ENCODE results near the gene DOCK4.

Gene DOCK4

DNA sequence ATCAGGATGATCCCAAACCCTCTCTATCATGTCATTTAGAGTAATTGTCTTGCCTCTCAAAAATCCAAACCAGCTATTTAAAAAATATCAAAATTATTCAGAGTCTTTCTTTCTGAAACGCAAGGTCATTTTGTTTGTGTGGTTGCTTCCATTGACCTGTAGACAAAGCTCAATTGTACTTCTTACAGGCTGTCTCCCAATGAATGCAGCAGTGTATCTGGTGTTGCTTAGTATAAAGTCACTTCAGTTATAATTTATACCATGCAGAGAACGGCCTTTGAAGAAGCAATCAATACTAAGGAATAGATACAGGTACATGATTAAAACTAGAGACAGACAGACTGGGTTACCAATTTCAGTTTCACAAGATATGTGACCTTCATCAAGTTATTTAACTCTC lies 80.9 kb downstream of the DOCK4 start:
- Mint-ChIP-seq H3K4me3 (no peak overlapping the region), H3K4me1 (ENCODE audit: low read depth in 2 of 2) (no peaks in the 10 kb centered on the region), H3K27ac (no peak overlapping the region), H3K27me3 (peaks cover 5 to 22% of the 10 kb centered on the region in 2 donors), H3K9me3 (no peaks in the 10 kb centered on the region), H3K36me3 (ENCODE audit: insufficient read depth) (no peaks in the 10 kb centered on the region)
- DNase-seq (no peak), ATAC-seq (replicated peaks) (no peak)

DNA sequence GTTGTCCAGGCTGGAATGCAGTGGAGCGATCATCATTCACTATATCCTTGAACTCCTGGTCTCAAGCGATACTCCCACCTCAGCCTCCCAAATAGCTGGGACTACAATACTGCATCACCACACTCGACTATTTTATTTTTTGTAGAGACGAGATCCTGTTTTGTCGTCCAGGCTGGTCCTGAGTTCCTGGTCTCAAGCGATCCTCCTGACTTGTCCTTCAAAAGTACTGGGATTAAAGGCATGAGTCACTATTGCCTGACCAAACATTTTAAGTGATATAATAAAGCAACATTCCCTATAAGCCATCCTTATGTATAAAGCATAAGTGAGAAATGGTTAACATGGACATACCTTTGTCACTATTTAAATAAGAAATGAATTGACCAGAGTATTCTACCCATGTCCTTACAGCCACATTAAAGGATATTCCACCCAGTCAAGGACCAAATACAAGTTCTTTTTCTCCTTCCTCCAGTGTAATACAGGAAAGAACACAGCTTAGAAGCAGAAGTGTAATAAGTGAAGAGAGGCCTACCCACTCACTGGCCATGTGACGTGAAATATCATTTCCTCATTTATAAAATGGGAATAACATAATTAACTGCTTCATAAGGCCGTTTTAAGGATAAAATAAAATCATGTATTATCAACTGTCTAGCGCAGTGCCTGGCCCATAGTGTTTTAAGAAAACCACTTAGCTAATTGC lies 82.0 kb downstream of the DOCK4 start:
- Mint-ChIP-seq H3K36me3 (ENCODE audit: insufficient read depth) (no peaks in the 10 kb centered on the region), H3K4me3 (no peak overlapping the region), H3K27ac (no peak overlapping the region), H3K9me3 (no peaks in the 10 kb centered on the region), H3K4me1 (ENCODE audit: low read depth in 2 of 2) (no peaks in the 10 kb centered on the region), H3K27me3 (peaks cover 1 to 15% of the 10 kb centered on the region in 2 donors)
- no peak for DNase-seq
- ATAC-seq (replicated peaks), result no peak

DNA sequence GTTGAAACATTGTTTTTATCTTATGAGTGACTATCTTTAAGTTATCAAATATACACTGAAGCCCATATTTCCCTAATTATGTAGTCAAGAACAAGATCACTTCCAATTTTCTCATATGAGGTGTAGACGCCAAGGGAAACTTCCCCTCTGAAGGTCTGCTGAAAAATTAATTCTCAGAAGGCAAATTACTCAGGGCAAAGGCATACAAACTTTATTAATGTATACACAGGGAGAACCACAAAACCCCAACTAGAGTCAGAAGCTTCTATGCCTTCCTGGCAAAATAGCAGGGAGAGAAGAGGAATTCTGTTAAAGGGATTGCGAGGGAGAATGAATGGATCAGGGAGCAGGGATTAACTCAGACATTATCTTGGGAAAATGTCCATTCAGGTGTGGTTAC lies 83.4 kb downstream of the DOCK4 start:
- DNase-seq (no peak), ATAC-seq (replicated peaks) (no peak)
- Mint-ChIP-seq H3K4me1 (ENCODE audit: low read depth in 2 of 2) (no peaks in the 10 kb centered on the region), H3K27ac (no peak overlapping the region), H3K36me3 (ENCODE audit: insufficient read depth) (no peaks in the 10 kb centered on the region), H3K27me3 (peaks cover 8 to 26% of the 10 kb centered on the region in 2 donors), H3K4me3 (no peak overlapping the region), H3K9me3 (no peaks in the 10 kb centered on the region)

DNA sequence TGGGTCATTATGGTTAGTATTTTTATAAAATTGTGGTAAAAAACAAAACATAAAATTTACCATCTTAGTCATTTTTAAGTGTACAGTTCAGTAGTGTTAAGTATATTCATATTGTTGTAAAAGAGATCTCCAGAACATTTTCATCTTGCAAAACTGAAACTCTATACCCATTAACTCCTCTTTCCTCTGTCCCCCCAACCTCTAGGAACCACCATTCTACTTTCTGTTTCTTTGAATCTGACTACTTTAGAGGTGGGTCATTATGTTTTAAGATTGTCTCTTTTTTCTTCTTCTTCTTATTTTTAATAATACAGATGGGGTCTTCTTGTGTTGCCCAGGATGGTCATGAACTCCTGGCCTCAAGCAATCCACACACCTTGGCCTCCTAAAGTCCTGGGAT lies 84.1 kb downstream of the DOCK4 start:
- Mint-ChIP-seq H3K4me3 (no peak overlapping the region), H3K27me3 (peaks cover 15 to 32% of the 10 kb centered on the region in 2 donors), H3K36me3 (ENCODE audit: insufficient read depth) (no peaks in the 10 kb centered on the region), H3K4me1 (ENCODE audit: low read depth in 2 of 2) (no peaks in the 10 kb centered on the region), H3K9me3 (no peaks in the 10 kb centered on the region), H3K27ac (no peak overlapping the region)
- no peak for DNase-seq
- ATAC-seq (replicated peaks), result no peak

DNA sequence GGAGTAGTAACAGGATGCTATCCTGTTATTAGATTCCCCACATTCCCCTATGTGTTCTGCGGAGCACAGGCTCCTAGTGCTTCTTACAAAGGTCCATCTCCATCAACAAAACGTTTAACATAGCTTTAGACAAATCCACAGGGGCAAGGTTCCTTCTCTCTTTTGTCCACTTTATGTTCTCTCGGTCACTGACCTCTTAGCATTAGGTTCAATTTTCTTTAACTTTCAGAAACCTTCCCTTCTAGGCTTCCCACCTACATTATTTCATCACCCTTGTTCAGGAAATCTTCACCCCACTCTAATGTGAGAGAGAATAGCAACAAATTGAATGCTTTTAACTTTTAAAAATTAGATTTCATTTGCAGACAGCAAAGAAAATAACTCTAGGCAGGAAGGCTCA lies 84.9 kb downstream of the DOCK4 start:
- Mint-ChIP-seq H3K4me1 (ENCODE audit: low read depth in 2 of 2) (no peaks in the 10 kb centered on the region), H3K27ac (no peak overlapping the region), H3K36me3 (ENCODE audit: insufficient read depth) (no peaks in the 10 kb centered on the region), H3K4me3 (no peak overlapping the region), H3K9me3 (no peaks in the 10 kb centered on the region), H3K27me3 (peaks cover 16 to 32% of the 10 kb centered on the region in 2 donors)
- ATAC-seq (replicated peaks), result no peak
- DNase-seq, result no peak

DNA sequence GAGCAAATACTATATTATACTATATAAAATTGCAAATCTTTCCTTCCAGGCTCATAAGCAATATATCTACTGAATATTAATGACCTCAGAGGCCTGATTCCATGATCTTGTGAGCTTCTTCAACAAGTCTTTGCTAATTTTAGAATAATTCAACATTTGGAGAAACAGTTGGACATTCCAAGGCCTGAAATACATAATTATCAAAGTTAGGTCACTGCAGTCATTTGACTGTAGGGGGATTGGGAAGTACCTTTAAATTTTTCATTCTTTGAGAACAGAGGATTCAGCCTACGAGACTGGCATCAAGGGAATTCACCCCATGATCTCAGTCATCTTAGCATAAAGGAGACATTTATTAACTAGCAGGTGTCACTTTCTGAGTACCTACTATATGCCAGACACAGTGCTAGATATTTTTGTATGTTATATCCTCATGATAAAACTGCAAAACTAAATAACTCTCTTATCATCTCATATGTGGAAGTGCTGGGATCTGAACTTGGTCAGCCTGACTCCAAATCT lies 85.4 kb downstream of the DOCK4 start:
- ATAC-seq (replicated peaks), result no peak
- no peak overlapping the region for H3K27ac Mint-ChIP-seq
- no peak for DNase-seq
- H3K9me3 Mint-ChIP-seq, result no peaks in the 10 kb centered on the region
- H3K4me3 Mint-ChIP-seq, result no peak overlapping the region
- peaks cover 20 to 34% of the 10 kb centered on the region in 2 donors for H3K27me3 Mint-ChIP-seq
- H3K4me1 Mint-ChIP-seq (ENCODE audit: low read depth in 2 of 2), result no peaks in the 10 kb centered on the region
- no peaks in the 10 kb centered on the region for H3K36me3 Mint-ChIP-seq (ENCODE audit: insufficient read depth)

DNA sequence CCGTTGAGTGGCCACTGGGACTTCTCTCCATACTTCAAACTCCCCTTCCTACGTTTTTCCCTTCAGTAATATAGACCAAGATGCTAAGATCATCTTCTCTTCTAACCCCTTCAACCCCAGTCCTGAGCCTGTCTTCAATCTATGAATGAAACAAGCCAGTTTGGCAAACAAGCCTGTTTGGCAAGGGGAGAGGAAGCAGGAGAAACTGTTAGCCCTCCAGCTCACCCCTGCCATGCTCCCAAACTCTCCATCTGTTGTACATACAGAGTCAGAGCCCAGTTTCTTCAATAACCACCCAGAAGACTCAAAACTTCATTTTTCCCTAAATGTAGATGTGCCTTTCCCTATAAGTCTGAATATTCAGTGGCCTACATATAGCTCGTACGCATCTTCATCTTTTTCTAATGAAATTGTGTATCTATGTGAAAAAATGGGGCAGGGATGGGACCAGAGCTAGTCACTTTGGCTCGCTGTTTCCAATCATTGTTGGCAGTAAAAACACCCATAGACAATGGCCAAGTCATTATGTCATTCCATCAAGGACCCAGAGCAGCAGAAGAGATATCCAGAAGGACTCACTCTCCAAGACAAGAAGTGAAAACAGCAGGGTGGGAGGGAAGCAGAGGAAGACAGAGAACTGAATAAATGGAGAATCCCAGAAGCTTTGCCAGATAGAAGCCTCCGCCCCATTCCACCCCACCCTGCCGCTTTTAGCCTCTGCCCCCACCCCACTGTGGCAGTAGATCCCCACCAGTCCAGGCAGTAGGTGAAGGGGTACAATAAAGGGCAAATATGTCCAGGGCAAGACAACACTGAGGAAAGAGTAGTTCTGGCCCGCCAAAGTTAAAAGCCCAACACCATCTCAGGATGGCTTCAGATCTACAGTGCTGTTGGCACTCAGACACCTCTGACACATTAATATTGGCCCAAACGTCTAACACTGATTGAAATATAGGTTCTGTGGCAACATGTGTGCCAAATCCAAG lies 87.3 kb downstream of the DOCK4 start:
- Mint-ChIP-seq H3K36me3 (ENCODE audit: insufficient read depth) (no peaks in the 10 kb centered on the region), H3K9me3 (no peaks in the 10 kb centered on the region), H3K27ac (no peak overlapping the region), H3K27me3 (peaks cover 28 to 41% of the 10 kb centered on the region in 2 donors), H3K4me1 (ENCODE audit: low read depth in 2 of 2) (no peaks in the 10 kb centered on the region), H3K4me3 (no peak overlapping the region)
- DNase-seq, result no peak
- ATAC-seq (replicated peaks), result no peak

DNA sequence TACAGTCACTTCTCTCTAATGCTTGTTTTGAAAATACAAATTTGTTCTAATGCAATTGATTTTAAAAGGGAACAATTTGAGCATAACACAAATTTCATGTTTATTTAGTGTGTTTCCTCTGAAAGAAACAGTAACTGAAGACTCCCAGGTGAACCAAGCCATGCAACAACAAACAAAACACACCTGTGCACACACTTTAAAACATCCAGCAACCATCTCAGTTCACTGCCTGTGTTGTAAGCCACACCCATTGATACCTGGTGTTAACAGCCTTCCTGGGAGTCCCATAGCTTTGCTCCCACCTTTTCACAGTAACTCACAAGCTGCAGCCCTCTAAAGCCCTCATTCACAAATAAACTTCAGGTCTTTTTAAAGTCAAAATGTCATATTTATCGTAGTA lies 89.3 kb downstream of the DOCK4 start:
- H3K4me1 Mint-ChIP-seq (ENCODE audit: low read depth in 2 of 2), result no peaks in the 10 kb centered on the region

DNA sequence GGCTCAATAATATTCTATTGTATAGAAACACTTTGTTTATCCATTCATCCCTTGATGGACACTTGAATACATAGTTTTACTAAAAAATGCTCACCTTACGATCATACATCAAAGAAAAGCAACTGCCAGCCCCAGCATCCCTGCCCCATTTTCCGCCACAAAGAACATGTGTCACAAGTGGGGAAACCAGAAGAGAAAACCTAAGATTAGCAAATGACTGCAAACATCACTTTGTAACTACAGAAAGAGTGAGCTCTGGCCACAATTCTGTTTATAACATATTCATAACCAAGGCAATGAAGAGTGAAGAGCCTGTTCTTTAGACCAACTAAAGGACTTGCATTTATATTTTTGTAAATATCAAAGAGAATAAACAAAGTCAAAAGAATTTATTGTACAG lies 89.8 kb downstream of the DOCK4 start:
- no peaks in the 10 kb centered on the region for H3K4me1 Mint-ChIP-seq (ENCODE audit: low read depth in 2 of 2)
- no peak overlapping the region for H3K4me3 Mint-ChIP-seq
- no peaks in the 10 kb centered on the region for H3K9me3 Mint-ChIP-seq
- DNase-seq, result no peak
- no peaks in the 10 kb centered on the region for H3K36me3 Mint-ChIP-seq (ENCODE audit: insufficient read depth)
- no peak for ATAC-seq (replicated peaks)
- H3K27ac Mint-ChIP-seq, result no peak overlapping the region
- peaks cover 28 to 45% of the 10 kb centered on the region in 2 donors for H3K27me3 Mint-ChIP-seq

More for the DNA sequence above, 89.3 kb downstream of the DOCK4 start:
- DNase-seq (no peak), ATAC-seq (replicated peaks) (no peak)
- Mint-ChIP-seq H3K9me3 (no peaks in the 10 kb centered on the region), H3K36me3 (ENCODE audit: insufficient read depth) (no peaks in the 10 kb centered on the region), H3K4me3 (no peak overlapping the region), H3K27ac (no peak overlapping the region), H3K27me3 (peaks cover 28 to 41% of the 10 kb centered on the region in 2 donors)

DNA sequence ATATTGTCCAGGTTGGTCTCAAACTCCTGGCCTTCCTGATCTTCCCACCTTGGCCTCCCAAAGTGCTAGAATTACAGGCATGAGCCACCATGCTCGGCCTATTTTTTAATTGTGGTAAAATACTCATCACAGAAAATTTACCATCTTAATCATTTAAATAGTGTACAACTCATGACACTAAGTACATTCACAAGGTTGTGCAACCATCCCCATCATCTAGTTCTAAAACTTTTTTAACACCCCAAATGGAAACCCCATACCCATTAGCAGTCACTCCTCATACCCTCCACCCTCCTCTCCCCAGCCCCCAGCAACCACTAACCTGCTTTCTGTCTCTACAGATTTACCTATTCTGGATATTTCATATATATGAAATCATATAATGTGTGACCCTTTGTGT lies 90.3 kb downstream of the DOCK4 start:
- ATAC-seq (replicated peaks), result no peak
- Mint-ChIP-seq H3K4me3 (no peak overlapping the region), H3K27me3 (peaks cover 32 to 46% of the 10 kb centered on the region in 2 donors), H3K4me1 (ENCODE audit: low read depth in 2 of 2) (no peaks in the 10 kb centered on the region), H3K9me3 (no peaks in the 10 kb centered on the region), H3K27ac (no peak overlapping the region), H3K36me3 (ENCODE audit: insufficient read depth) (no peaks in the 10 kb centered on the region)
- DNase-seq, result no peak

DNA sequence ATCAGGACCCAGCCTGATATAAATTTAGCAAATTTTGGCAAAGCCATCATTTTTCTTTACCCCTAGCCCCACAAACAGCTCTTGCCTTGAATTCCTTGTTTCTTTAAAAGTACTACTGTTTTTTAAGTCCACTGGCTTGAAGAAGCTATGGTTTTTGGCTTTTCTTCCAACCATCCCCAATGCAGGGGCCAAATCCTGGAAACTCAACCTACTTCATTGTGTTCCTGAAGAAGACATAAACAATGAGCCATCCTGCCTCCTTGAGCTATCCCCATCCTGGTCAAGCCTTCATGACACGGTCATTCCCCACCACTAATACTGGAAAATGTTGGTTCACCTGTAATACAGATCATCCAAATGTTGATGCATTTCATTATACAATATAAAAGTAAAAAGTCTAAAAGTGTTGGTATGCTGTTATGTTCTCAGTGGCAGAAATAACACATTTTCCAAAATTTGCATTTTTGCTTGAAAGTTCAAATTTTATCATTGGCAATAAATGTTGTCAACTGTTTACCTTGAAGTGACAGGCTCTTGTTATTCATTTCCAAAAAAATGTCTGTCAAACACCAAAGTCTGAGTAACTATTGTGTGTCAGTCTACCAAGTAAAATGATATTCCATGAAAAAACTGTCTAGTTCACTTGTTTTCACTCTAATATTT lies 92.2 kb downstream of the DOCK4 start:
- H3K4me3 Mint-ChIP-seq, result no peak overlapping the region

DNA sequence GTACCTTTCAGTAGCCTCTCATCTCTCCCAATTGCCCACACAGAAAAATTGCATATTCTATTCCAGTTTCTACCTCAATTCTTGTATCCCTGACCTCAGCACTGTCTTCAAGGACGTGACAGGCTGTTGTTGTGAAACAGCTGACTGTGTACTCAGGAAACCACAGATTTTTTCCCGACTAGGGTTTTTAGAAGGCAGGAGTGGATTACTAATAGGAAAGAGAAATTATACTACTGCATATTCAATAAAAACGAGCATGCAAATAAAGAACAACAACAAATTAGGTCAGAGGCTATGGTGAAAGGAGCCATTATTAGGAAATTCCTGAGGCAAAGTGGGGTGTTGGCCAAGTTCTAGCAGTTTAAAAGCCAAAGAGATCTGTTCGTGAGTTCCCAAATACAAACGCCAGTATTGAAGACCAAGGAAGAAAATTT lies 93.4 kb downstream of the DOCK4 start:
- peaks cover 29 to 37% of the 10 kb centered on the region in 2 donors for H3K27me3 Mint-ChIP-seq
- no peaks in the 10 kb centered on the region for H3K4me1 Mint-ChIP-seq (ENCODE audit: low read depth in 2 of 2)
- ATAC-seq (replicated peaks) (no peak), DNase-seq (no peak)
- no peak overlapping the region for H3K27ac Mint-ChIP-seq
- H3K9me3 Mint-ChIP-seq, result no peaks in the 10 kb centered on the region
- H3K4me3 Mint-ChIP-seq, result no peak overlapping the region
- H3K36me3 Mint-ChIP-seq (ENCODE audit: insufficient read depth), result no peaks in the 10 kb centered on the region

More for the DNA sequence above, 92.2 kb downstream of the DOCK4 start:
- Mint-ChIP-seq H3K27me3 (peaks cover 34 to 46% of the 10 kb centered on the region in 2 donors), H3K9me3 (no peaks in the 10 kb centered on the region), H3K36me3 (ENCODE audit: insufficient read depth) (no peaks in the 10 kb centered on the region), H3K27ac (no peak overlapping the region), H3K4me1 (ENCODE audit: low read depth in 2 of 2) (no peaks in the 10 kb centered on the region)
- ATAC-seq (replicated peaks) (no peak), DNase-seq (no peak)

DNA sequence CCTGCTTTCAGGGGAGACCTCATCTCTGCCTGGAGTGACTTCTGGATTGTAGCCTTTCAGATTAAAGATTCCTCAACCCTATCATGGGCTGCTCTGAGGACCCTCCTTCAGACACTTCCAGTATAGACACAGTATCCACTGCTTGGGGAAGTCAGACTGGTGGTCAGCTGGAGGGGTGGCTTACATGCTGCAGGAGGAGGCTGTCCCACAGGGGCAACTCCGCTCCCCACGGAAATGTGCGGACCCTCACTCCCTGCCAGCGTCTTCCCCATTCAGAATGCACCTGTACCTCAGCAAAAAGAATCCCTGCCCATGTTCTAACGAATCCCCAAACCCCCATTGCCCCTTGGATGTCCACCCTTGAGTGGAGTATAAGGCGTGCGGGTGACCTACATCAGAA lies 95.5 kb downstream of the DOCK4 start:
- Mint-ChIP-seq H3K4me1 (ENCODE audit: low read depth in 2 of 2) (no peaks in the 10 kb centered on the region), H3K4me3 (no peak overlapping the region), H3K27me3 (peaks cover 15 to 29% of the 10 kb centered on the region in 2 donors), H3K9me3 (no peaks in the 10 kb centered on the region), H3K36me3 (ENCODE audit: insufficient read depth) (no peaks in the 10 kb centered on the region), H3K27ac (no peak overlapping the region)
- no peak for ATAC-seq (replicated peaks)
- DNase-seq, result no peak
